AG04450 (cell line): ENCODE results near the gene CHI3L1. TPM values are rescaled to one million over a fixed set of nuclear protein-coding genes. Genes with fewer than 3 reads are reported as not detected.
A peak's percentile ranks its signal among the peaks of the same experiment; 100 is the strongest.

Experiments
- CTCF ChIA-PET: fragments of 300-600, 350-600 bp; formaldehyde crosslinking; extraction: SDS; loops from one replicate; lab custom pipeline; 2022; ENCODE audit warnings: antibody characterized with exemption, inconsistent platforms; lab: Charles Lee
- POLR2A ChIA-PET: fragments of 350-600 bp; formaldehyde crosslinking; extraction: SDS; loops from one replicate; lab custom pipeline; 2021; ENCODE audit warnings: antibody characterized with exemption, inconsistent platforms; lab: Yijun Ruan, JAX
- DNase-seq: peaks from one replicate; pipeline ENCODE4 v3.0.0-alpha.2; 2011; ENCODE audit warnings: low read depth, low spot score
- H3K27ac ChIP-seq: one replicate; pipeline ENCODE4 v1.5.1; 2012; ENCODE audit warnings: low read depth, low read length, control low read depth
- H3K27me3 ChIP-seq: one replicate; pipeline ENCODE4 v1.6.0; 2012; ENCODE audit warnings: low read length; ENCODE audit not compliant: control insufficient read depth, insufficient read depth
- H3K4me3 ChIP-seq: 2 replicates; pipeline ENCODE4 v1.5.1; 2011; ENCODE audit warnings: mild to moderate bottlenecking, low read depth, low read length, control low read depth
- H3K9me3 ChIP-seq: 2 replicates; pipeline ENCODE4 v1.5.1; 2012; ENCODE audit warnings: low read length; ENCODE audit not compliant: control insufficient read depth, insufficient read depth
- polyA plus RNA-seq: library from polyadenylated mRNA; depleted of rRNA; stranded (reverse); fragments of >200 nt; gene quantifications from 2 replicates; pipeline ENCODE4 v1.2.3, GENCODE V29; 2011
- TF ChIP-seq, protein P1 (sequence below): IDR thresholded peaks from 2 replicates; pipeline ENCODE4 v1.5.1; 2011; ENCODE audit warnings: low read depth, low read length, control low read depth, inconsistent platforms

Gene CHI3L1
- polyA plus RNA-seq, 1 experiment: 6.4 TPM

DNA sequence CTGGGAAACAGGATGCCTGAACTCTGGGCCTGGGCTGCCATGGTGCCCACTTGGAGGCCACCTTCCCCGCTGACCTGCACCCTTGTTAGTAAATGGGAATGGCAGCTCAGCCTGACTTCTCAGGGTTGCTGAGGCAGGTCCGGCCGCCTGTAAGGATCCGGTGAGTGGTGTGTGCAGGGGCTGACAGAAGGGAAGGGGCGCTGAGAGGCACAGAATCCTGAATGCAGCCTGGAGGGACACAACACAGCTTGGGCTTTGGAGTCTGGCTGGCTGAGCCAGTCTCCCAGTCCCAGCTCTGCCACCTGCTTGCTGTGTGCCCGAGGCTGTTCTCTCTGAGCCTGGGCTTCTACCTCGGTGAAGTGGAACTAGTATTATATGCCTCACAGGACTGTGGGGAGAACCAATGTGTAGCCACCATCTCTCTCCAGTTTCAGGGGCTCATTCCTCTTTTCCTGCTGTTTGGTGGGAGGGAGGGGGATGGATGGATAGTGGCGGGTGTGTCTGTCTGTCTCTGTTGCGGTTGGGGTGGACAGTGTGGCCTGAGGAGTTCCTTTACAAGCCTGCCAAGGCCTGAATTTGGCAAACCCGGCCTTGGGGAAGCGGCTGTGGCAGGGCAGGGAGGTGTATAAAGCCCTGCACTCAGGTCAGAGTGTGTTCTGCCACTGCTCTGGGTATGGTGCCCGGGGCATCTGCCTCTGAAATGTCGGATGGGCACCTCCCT, 41.0 kb downstream of the CHI3L1 start:
- H3K27me3 ChIP-seq: peaks cover 13% of the 10 kb centered on the region
- no peak overlapping the region for H3K4me3 ChIP-seq
- H3K27ac ChIP-seq: peak overlapping the region; percentile 2
- no peak for DNase-seq
- POLR2A ChIA-PET: no interaction called here
- H3K9me3 ChIP-seq: no peaks in the 10 kb centered on the region; the same call in 1 of the 2 replicates
- CTCF ChIA-PET: interaction anchor here (0.7 kb wide), 1 partner anchor 9 kb away, joined by 4 read pairs; no protein-coding TSS in a partner anchor
- TF ChIP-seq, protein P1, sequence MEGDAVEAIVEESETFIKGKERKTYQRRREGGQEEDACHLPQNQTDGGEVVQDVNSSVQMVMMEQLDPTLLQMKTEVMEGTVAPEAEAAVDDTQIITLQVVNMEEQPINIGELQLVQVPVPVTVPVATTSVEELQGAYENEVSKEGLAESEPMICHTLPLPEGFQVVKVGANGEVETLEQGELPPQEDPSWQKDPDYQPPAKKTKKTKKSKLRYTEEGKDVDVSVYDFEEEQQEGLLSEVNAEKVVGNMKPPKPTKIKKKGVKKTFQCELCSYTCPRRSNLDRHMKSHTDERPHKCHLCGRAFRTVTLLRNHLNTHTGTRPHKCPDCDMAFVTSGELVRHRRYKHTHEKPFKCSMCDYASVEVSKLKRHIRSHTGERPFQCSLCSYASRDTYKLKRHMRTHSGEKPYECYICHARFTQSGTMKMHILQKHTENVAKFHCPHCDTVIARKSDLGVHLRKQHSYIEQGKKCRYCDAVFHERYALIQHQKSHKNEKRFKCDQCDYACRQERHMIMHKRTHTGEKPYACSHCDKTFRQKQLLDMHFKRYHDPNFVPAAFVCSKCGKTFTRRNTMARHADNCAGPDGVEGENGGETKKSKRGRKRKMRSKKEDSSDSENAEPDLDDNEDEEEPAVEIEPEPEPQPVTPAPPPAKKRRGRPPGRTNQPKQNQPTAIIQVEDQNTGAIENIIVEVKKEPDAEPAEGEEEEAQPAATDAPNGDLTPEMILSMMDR: no peak

DNA sequence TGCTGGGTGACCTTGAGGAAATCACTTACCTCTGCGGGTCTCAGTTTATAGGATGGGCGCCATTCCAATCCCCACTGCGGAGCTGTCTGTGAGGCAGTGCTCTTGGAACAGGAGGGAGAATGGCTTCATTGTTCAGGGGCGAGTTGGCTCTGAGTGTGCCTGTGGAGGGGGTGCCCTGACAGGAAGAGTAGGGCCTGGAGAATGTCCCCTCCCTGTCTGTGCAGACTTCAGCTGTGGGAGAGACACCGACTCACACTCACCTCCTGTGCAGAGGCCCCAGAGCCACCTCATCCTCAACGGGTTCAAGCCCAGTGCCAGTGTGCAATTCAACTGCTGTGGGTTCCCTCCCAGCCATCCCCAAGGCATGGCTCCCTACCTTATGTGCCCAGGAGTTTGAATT, 41.8 kb downstream of the CHI3L1 start:
- POLR2A ChIA-PET: no interaction called here
- TF ChIP-seq, protein P1: no peak
- Histone ChIP-seq H3K9me3 (no peaks in the 10 kb centered on the region; the same call in 1 of the 2 replicates), H3K27ac (peak overlapping the region; percentile 2), H3K4me3 (no peak overlapping the region), H3K27me3 (peaks cover 19% of the 10 kb centered on the region)
- CTCF ChIA-PET: no interaction called here
- DNase-seq: no peak

DNA sequence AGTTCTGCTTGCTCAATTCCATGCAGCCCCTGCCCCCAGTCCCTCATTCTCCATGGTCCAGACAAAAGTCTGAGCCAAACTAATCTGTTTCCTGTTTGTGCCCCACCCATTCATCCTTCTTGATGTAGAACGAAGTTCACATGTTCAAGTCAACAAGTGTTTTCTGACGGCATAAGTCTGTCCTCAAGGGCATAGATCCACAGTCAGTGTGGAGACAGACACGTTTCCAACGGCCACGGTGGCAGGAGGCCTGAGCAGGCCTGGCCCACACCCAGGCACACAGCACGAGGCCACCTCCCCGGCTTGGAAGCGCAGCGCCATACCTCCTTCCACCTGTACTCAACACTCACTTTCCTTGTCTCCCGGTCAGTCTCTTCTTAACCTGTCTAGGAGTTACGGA, 42.9 kb downstream of the CHI3L1 start:
- DNase-seq: no peak
- CTCF ChIA-PET: no interaction called here
- TF ChIP-seq, protein P1: no peak

DNA sequence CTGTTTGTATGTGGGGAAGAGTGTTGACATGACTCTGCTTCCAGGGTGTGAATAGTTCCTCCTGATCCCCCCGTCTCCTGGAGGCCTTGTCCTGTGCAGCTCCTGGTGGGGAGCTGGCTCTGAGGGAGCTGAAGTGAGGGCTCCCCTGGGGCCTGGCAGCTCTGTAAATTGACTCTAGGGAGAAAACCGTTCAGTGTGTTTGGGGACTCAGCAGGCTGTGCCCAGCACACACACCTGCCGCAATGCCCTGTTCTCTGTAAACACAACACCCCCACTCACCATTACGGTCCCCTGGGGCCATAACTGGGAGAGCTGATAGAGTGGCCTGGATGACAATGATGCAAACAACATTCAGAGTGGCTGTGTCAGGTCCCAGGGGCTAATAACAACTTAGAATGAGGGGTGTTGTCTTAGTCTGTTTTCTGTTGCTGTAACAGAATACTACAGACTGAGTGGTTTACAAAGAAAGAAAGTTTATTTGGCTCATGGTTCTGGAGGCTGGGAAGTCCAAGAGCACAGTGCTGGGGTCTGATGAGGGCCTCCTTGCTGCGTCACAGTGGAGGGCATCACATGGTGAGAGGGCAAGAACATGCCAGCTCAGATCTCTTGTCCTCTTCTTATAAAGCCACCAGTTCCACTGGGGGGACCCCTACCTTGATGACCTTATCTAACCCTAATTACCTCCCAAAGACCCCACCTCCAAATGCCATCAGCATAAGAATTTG, 43.7 kb downstream of the CHI3L1 start:
- Histone ChIP-seq H3K27ac (no peak overlapping the region), H3K9me3 (no peaks in the 10 kb centered on the region; the same call in 1 of the 2 replicates), H3K27me3 (peaks cover 30% of the 10 kb centered on the region), H3K4me3 (no peak overlapping the region)
- DNase-seq: no peak
- TF ChIP-seq, protein P1: no peak
- POLR2A ChIA-PET: no interaction called here
- CTCF ChIA-PET: interaction anchor here (1.5 kb wide), 1 partner anchor 25 kb away, joined by 5 read pairs; no protein-coding TSS in a partner anchor

More for the DNA sequence above, 42.9 kb downstream of the CHI3L1 start:
- POLR2A ChIA-PET: no interaction called here
- Histone ChIP-seq H3K27me3 (peaks cover 24% of the 10 kb centered on the region), H3K27ac (no peak overlapping the region), H3K4me3 (no peak overlapping the region), H3K9me3 (no peaks in the 10 kb centered on the region; the same call in 1 of the 2 replicates)
